DOHH2 (cell line): ENCODE data around the gene LAMB2.

Experiments used
- H3F3A ChIP-seq: fragments of 200-600 bp; sonication (generic), shearing (Covaris generic); 2 replicates; pipeline ENCODE4 v1.6.0; 2016; ENCODE audit warnings: antibody characterized with exemption, mild to moderate bottlenecking; ENCODE audit not compliant: control insufficient read depth, insufficient read depth
- H3K27ac ChIP-seq: fragments of 200-600 bp; sonication (generic); 2 replicates; pipeline ENCODE4 v1.5.1; 2014; ENCODE audit warnings: low read depth, mild to moderate bottlenecking, low read length, moderate library complexity
- H3K27me3 ChIP-seq: fragments of 200-600 bp; sonication (generic); 2 replicates; pipeline ENCODE4 v1.6.1; 2014; ENCODE audit warnings: mild to moderate bottlenecking, low read length, mixed read lengths; ENCODE audit not compliant: control insufficient read depth
- H3K36me3 ChIP-seq: fragments of 200-600 bp; sonication (generic); 2 replicates; pipeline ENCODE4 v1.6.1; 2014; ENCODE audit warnings: mild to moderate bottlenecking, low read length, moderate library complexity, mixed read lengths; ENCODE audit not compliant: control insufficient read depth
- H3K4me1 ChIP-seq: fragments of 200-600 bp; sonication (generic); 2 replicates; pipeline ENCODE4 v1.6.1; 2014; ENCODE audit warnings: mild to moderate bottlenecking, low read length, mixed read lengths; ENCODE audit not compliant: control insufficient read depth
- H3K4me2 ChIP-seq: fragments of 200-600 bp; sonication (generic); 2 replicates; pipeline ENCODE4 v1.6.0; 2014; ENCODE audit warnings: mild to moderate bottlenecking, low read length, moderate library complexity
- H3K4me3 ChIP-seq: fragments of 200-600 bp; sonication (generic); 2 replicates; pipeline ENCODE4 v1.5.1; 2014; ENCODE audit warnings: mild to moderate bottlenecking, low read length, mixed read lengths
- H3K79me2 ChIP-seq: fragments of 200-600 bp; sonication (generic); 2 replicates; pipeline ENCODE4 v1.6.1; 2014; ENCODE audit warnings: mild to moderate bottlenecking, low read length, mixed read lengths; ENCODE audit not compliant: control insufficient read depth
- H3K9me2 ChIP-seq: fragments of 200-600 bp; sonication (generic); replicated peaks from 2 replicates; pipeline ENCODE4 v1.6.1; 2014; ENCODE audit warnings: mild to moderate bottlenecking, low read length, mixed read lengths; ENCODE audit not compliant: control insufficient read depth
- H3K9me3 ChIP-seq: fragments of 200-600 bp; sonication (generic); 2 replicates; pipeline ENCODE4 v1.6.1; 2014; ENCODE audit warnings: antibody characterized with exemption, low read length, mixed read lengths; ENCODE audit not compliant: control insufficient read depth, insufficient read depth
- H4K20me1 ChIP-seq: fragments of 200-600 bp; sonication (generic); 2 replicates; pipeline ENCODE4 v1.6.0; 2014; ENCODE audit warnings: low read depth, mild to moderate bottlenecking, antibody characterized with exemption, low read length, moderate library complexity; ENCODE audit not compliant: control insufficient read depth, insufficient read depth
- EZH2phosphoT487 ChIP-seq: fragments of 200-600 bp; sonication (generic); IDR thresholded peaks from 2 replicates; pipeline ENCODE4 v1.6.1; 2017; ENCODE audit warnings: borderline replicate concordance, mild to moderate bottlenecking, antibody characterized with exemption, low read length, moderate library complexity, mixed read lengths
- TF ChIP-seq, protein P1 (sequence below): fragments of 200-600 bp; sonication (generic); IDR thresholded peaks from one replicate; pipeline ENCODE4 v1.5.1; 2014; ENCODE audit warnings: antibody characterized with exemption, mild to moderate bottlenecking, low read depth, low read length; ENCODE audit not compliant: poor library complexity, severe bottlenecking

Gene LAMB2

DNA sequence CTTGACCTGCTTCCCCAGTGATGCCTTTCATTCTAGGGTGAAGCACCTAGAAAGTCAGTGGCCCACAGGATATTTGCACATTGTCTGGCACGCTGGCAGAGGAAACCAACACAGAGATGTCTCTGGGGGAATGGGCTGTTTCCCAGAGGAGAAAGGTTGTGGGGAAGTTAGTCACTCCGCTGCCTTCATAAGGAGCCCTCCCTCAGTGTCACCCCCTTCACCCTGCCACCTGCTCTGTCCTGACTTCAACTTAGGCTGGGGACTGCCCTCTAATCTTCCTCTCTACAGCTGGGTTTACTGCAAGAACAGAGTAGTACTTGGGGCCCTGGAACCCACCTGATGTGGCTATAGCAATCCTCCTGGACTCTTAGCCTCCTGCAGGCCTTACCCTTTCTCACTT is 44.2 kb upstream of the LAMB2 start:
- Histone ChIP-seq H3K36me3 (no peaks in the 10 kb centered on the region), H3K27me3 (peaks cover 8% of the 10 kb centered on the region; the same call in 1 of the 2 replicates), H3F3A (no peaks in the 10 kb centered on the region), H3K4me2 (no peak overlapping the region), H3K4me1 (no peaks in the 10 kb centered on the region), H3K79me2 (no peaks in the 10 kb centered on the region), H3K9me3 (no peaks in the 10 kb centered on the region), H3K4me3 (no peak overlapping the region), H3K27ac (no peak overlapping the region), H3K9me2 (no peaks in the 10 kb centered on the region), H4K20me1 (no peaks in the 10 kb centered on the region)
- TF ChIP-seq EZH2phosphoT487: no peak
- TF ChIP-seq, protein P1, sequence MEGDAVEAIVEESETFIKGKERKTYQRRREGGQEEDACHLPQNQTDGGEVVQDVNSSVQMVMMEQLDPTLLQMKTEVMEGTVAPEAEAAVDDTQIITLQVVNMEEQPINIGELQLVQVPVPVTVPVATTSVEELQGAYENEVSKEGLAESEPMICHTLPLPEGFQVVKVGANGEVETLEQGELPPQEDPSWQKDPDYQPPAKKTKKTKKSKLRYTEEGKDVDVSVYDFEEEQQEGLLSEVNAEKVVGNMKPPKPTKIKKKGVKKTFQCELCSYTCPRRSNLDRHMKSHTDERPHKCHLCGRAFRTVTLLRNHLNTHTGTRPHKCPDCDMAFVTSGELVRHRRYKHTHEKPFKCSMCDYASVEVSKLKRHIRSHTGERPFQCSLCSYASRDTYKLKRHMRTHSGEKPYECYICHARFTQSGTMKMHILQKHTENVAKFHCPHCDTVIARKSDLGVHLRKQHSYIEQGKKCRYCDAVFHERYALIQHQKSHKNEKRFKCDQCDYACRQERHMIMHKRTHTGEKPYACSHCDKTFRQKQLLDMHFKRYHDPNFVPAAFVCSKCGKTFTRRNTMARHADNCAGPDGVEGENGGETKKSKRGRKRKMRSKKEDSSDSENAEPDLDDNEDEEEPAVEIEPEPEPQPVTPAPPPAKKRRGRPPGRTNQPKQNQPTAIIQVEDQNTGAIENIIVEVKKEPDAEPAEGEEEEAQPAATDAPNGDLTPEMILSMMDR: no peak

DNA sequence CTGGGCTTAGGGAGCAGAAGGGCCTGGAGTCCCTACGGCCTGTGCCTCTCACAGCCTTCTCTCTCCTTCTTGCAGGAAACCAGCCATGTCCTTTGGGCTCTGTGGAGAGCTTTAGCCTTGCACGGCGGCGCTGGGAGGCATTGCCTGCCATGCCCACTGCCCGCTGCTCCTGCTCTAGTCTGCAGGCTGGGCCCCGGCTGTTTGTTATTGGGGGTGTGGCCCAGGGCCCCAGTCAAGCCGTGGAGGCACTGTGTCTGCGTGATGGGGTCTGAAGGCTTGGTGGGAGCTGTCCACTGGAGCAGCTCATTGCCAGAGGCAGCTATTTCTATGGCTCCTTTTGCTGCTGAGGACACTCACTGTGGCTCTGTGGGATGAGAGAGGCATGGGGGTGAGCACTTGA is 42.7 kb upstream of the LAMB2 start:
- Histone ChIP-seq H3K27me3 (peaks cover 6% of the 10 kb centered on the region; the same call in 1 of the 2 replicates), H3K27ac (no peak overlapping the region), H3K4me2 (no peak overlapping the region), H3F3A (no peaks in the 10 kb centered on the region), H4K20me1 (no peaks in the 10 kb centered on the region), H3K9me2 (no peaks in the 10 kb centered on the region), H3K36me3 (no peaks in the 10 kb centered on the region), H3K4me3 (no peak overlapping the region), H3K79me2 (no peaks in the 10 kb centered on the region), H3K4me1 (peaks cover 6% of the 10 kb centered on the region), H3K9me3 (no peaks in the 10 kb centered on the region)
- TF ChIP-seq EZH2phosphoT487: no peak
- TF ChIP-seq, protein P1: no peak

DNA sequence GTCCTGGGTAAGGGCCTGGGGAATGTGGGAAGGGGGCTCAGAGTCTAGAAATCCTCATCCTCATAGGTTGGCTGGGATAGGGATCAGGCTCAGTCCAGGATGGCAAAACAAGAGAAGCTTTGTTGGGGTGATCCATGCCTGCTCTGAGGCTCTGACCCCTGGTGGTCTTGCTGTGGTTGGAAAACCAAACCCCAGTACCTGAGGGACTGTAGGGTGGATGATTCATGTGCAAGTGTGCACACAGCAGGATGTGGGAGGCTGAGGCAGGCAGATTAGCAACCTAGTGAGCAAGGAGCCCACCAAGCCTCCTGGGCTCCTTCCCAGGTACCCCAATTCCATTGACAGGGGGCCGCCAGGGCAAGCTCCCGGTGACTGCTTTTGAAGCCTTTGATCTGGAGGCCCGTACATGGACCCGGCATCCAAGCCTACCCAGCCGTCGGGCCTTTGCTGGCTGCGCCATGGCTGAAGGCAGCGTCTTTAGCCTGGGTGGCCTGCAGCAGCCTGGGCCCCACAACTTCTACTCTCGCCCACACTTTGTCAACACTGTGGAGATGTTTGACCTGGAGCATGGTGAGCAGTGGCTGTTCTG is 41.6 kb upstream of the LAMB2 start:
- Histone ChIP-seq H3K9me3 (no peaks in the 10 kb centered on the region), H3K4me2 (no peak overlapping the region), H3K27ac (no peak overlapping the region), H3F3A (no peaks in the 10 kb centered on the region), H3K4me3 (no peak overlapping the region), H3K9me2 (no peaks in the 10 kb centered on the region), H3K27me3 (peaks cover 4% of the 10 kb centered on the region; the same call in 1 of the 2 replicates), H3K4me1 (peaks cover 6% of the 10 kb centered on the region), H4K20me1 (no peaks in the 10 kb centered on the region), H3K79me2 (no peaks in the 10 kb centered on the region), H3K36me3 (no peaks in the 10 kb centered on the region)
- no peak for TF ChIP-seq EZH2phosphoT487
- TF ChIP-seq, protein P1: no peak
